ENCODE measurements around the gene CEP76. TPM values are rescaled to one million over a fixed set of nuclear protein-coding genes. Genes with fewer than 3 reads are reported as not detected.

CEP76 gene
- total RNA-seq, 1 donor from 2014 or later = 9.5 TPM

- Histone ChIP-seq H3K36me3 (ENCODE audit: insufficient read depth, low read length) (no peaks in the 10 kb centered on the region), H3K9me3 (ENCODE audit: insufficient read depth, low read depth, low read length) (no peaks in the 10 kb centered on the region), H3K27me3 (ENCODE audit: insufficient read depth, low read length) (no peaks in the 10 kb centered on the region), H2AFZ (ENCODE audit: low read depth, low read length) (no peak overlapping the region), H3K4me1 (ENCODE audit: insufficient read depth, low read length) (peaks cover 11% of the 10 kb centered on the region), H3K4me3 (ENCODE audit: insufficient read depth, low read depth, low read length) (no peak overlapping the region), H3K27ac (ENCODE audit: low read depth, low read length) (no peak overlapping the region), H3K4me2 (ENCODE audit: low read length) (no peak overlapping the region), H4K20me1 (ENCODE audit: insufficient read depth, low read length) (peaks cover 43% of the 10 kb centered on the region), H3K9ac (ENCODE audit: low read length) (no peak overlapping the region), H3K79me2 (ENCODE audit: insufficient read depth, low read length) (peaks cover 94% of the 10 kb centered on the region)
- Mint-ChIP-seq H3K4me1 (ENCODE audit: low read depth, unreplicated experiment) (peaks cover 30% of the 10 kb centered on the region), H3K36me3 (ENCODE audit: low read depth, unreplicated experiment) (no peaks in the 10 kb centered on the region), H3K4me3 (ENCODE audit: unreplicated experiment) (peak overlapping the region; percentile 1), H3K27me3 (ENCODE audit: low read depth, unreplicated experiment) (no peaks in the 10 kb centered on the region), H3K9me3 (ENCODE audit: unreplicated experiment) (no peaks in the 10 kb centered on the region), H3K27ac (ENCODE audit: unreplicated experiment) (no peak overlapping the region)
- no peak for TF ChIP-seq EZH2 (IDR thresholded peaks at IDR 0.05; ENCODE audit: insufficient read depth, low read length)
- TF ChIP-seq CTCF (IDR thresholded peaks at IDR 0.05; ENCODE audit: insufficient read depth, low read depth, low read length) = no peak
- FAIRE-seq (no peak), DNase-seq (ENCODE audit: low read depth) (no peak)
These were observed 50.9 kb downstream of the CEP76 start for GRCh38 chr18:12651651-12652050.

DNA sequence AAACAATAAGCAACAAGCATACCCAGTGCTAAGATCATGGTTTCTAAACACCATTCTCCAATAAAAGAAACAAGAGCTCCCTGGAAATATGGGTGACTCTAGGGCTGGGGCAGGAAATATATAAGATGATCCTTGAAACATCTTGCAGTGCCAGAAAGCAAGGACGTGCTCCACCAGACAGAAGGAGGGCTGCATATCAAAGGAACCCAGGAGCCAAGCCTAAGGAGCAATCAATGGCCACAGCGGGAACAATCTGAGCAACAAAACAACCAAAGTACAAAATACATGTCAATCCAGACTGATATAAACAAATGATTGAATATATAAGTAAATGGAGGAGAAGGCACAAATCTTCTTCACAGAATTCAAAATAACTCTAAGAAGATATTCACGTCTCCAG, 54.8 kb downstream of the CEP76 start:
- peaks cover 41% of the 10 kb centered on the region for H4K20me1 ChIP-seq (ENCODE audit: insufficient read depth, low read length)
- peaks cover 4% of the 10 kb centered on the region for H3K4me1 ChIP-seq (ENCODE audit: insufficient read depth, low read length)
- TF ChIP-seq CTCF (IDR thresholded peaks at IDR 0.05; ENCODE audit: insufficient read depth, low read depth, low read length) (no peak), EZH2 (IDR thresholded peaks at IDR 0.05; ENCODE audit: insufficient read depth, low read length) (no peak)
- Mint-ChIP-seq H3K36me3 (ENCODE audit: low read depth, unreplicated experiment) (peaks cover 2% of the 10 kb centered on the region), H3K9me3 (ENCODE audit: unreplicated experiment) (no peaks in the 10 kb centered on the region), H3K27me3 (ENCODE audit: low read depth, unreplicated experiment) (no peaks in the 10 kb centered on the region), H3K27ac (ENCODE audit: unreplicated experiment) (no peak overlapping the region), H3K4me3 (ENCODE audit: unreplicated experiment) (no peak overlapping the region), H3K4me1 (ENCODE audit: low read depth, unreplicated experiment) (peaks cover 29% of the 10 kb centered on the region)
- H3K27ac ChIP-seq (ENCODE audit: low read depth, low read length) = no peak overlapping the region
- H3K27me3 ChIP-seq (ENCODE audit: insufficient read depth, low read length) = no peaks in the 10 kb centered on the region
- no peak for DNase-seq (ENCODE audit: low read depth)
- H3K79me2 ChIP-seq (ENCODE audit: insufficient read depth, low read length) = peaks cover 97% of the 10 kb centered on the region
- FAIRE-seq = no peak
- no peak overlapping the region for H3K4me3 ChIP-seq (ENCODE audit: insufficient read depth, low read depth, low read length)
- H3K36me3 ChIP-seq (ENCODE audit: insufficient read depth, low read length) = no peaks in the 10 kb centered on the region
- no peaks in the 10 kb centered on the region for H3K9me3 ChIP-seq (ENCODE audit: insufficient read depth, low read depth, low read length)
- no peak overlapping the region for H3K4me2 ChIP-seq (ENCODE audit: low read length)
- H2AFZ ChIP-seq (ENCODE audit: low read depth, low read length) = no peak overlapping the region
- no peak overlapping the region for H3K9ac ChIP-seq (ENCODE audit: low read length)

GRCh38 chr18:12645751-12646203, 56.7 kb downstream of the CEP76 start:
- H3K27me3 Mint-ChIP-seq (ENCODE audit: low read depth, unreplicated experiment) = no peaks in the 10 kb centered on the region
- Histone ChIP-seq H2AFZ (ENCODE audit: low read depth, low read length) (no peak overlapping the region), H3K4me3 (ENCODE audit: insufficient read depth, low read depth, low read length) (no peak overlapping the region), H4K20me1 (ENCODE audit: insufficient read depth, low read length) (peaks cover 31% of the 10 kb centered on the region), H3K79me2 (ENCODE audit: insufficient read depth, low read length) (peaks cover 96% of the 10 kb centered on the region), H3K36me3 (ENCODE audit: insufficient read depth, low read length) (no peaks in the 10 kb centered on the region), H3K9me3 (ENCODE audit: insufficient read depth, low read depth, low read length) (no peaks in the 10 kb centered on the region), H3K4me2 (ENCODE audit: low read length) (no peak overlapping the region), H3K4me1 (ENCODE audit: insufficient read depth, low read length) (peaks cover 3% of the 10 kb centered on the region), H3K9ac (ENCODE audit: low read length) (no peak overlapping the region), H3K27me3 (ENCODE audit: insufficient read depth, low read length) (no peaks in the 10 kb centered on the region), H3K27ac (ENCODE audit: low read depth, low read length) (no peak overlapping the region)
- H3K9me3 Mint-ChIP-seq (ENCODE audit: unreplicated experiment) = no peaks in the 10 kb centered on the region
- no peak overlapping the region for H3K27ac Mint-ChIP-seq (ENCODE audit: unreplicated experiment)
- no peak overlapping the region for H3K4me3 Mint-ChIP-seq (ENCODE audit: unreplicated experiment)
- no peak for DNase-seq (ENCODE audit: low read depth)
- peaks cover 25% of the 10 kb centered on the region for H3K4me1 Mint-ChIP-seq (ENCODE audit: low read depth, unreplicated experiment)
- TF ChIP-seq EZH2 (IDR thresholded peaks at IDR 0.05; ENCODE audit: insufficient read depth, low read length) = no peak
- TF ChIP-seq CTCF (IDR thresholded peaks at IDR 0.05; ENCODE audit: insufficient read depth, low read depth, low read length) = no peak
- FAIRE-seq = no peak
- peaks cover 2% of the 10 kb centered on the region for H3K36me3 Mint-ChIP-seq (ENCODE audit: low read depth, unreplicated experiment)
